NCI-H2107 treated with DMSO at 0.1 percent for 48 hours (cell line): ENCODE data around the gene DNAJC18.
"Not testable (repeated sequence)": the region's sequence is repeated elsewhere in the genome, so short reads cannot be mapped to it uniquely, and the experiment has no call there.

Experiments
- DNase-seq: peaks from one replicate; lab custom pipeline; 2025; ENCODE audit not compliant: unreplicated experiment; lab: John Stamatoyannopoulos, UW

Gene DNAJC18

GRCh38 chr5:139461176-139461575 lies 21.9 kb upstream of the DNAJC18 start:
- no peak for DNase-seq

DNA sequence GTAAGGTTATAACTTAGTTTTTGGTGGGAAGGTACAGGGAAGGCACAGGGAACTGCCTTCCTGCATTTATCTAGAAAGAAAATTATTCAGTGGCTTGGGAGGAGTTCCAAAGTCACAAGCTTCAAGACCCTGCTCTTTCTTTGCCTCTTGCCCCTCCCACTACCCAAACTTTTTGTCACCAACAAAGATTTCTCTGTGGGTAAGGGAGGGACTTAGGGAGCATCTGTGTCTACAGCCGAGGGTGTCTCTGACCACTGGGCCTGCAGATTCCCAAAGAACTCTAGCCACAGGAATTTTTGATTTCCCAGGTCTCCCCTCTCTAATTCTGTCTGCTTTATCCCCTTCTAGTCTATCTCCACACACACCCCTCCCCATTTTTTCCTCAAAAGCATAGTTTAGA lies 21.1 kb upstream of the DNAJC18 start:
- no peak for DNase-seq

- no peak for DNase-seq
Observed at GRCh38 chr5:139459451-139459934, 20.2 kb upstream of the DNAJC18 start.

DNA sequence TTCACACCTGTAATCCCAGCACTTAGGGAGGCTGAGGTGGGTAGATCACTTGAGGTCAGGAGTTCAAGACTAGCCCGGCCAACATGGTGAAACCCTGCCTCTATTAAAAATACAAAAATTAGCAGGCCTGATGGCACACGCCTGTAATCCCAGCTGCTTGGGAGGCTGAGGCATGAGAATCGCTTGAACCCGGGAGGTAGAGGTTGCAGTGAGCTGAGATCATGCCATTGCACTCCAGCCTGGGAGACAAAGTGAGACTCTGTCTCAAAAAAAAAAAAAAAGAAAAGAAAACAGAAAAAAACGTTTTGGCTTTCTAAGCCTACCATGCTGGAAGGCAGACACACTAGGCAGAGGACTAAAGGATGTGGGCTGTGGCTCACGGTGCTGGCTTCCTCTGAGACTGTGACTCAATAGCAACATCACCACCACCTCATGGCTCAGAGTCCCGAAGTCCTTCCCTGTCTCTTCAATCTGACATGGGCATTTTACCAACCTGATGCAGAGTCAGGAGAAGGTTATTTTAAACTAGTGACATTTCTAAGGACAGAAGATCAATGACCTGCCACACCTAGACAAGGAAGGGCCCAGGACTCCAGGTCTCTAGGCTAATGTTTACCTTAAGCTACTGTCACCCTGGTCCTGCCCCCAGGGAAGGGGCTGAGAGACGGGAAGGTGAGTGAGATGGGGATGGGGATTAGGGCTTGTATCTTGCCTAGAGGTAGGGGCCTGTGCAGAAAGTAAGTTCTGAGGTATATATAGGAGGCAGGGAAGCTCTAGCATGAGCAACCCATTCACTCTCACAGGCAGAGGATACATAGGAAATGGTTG lies 19.5 kb upstream of the DNAJC18 start:
- no peak for DNase-seq

DNA sequence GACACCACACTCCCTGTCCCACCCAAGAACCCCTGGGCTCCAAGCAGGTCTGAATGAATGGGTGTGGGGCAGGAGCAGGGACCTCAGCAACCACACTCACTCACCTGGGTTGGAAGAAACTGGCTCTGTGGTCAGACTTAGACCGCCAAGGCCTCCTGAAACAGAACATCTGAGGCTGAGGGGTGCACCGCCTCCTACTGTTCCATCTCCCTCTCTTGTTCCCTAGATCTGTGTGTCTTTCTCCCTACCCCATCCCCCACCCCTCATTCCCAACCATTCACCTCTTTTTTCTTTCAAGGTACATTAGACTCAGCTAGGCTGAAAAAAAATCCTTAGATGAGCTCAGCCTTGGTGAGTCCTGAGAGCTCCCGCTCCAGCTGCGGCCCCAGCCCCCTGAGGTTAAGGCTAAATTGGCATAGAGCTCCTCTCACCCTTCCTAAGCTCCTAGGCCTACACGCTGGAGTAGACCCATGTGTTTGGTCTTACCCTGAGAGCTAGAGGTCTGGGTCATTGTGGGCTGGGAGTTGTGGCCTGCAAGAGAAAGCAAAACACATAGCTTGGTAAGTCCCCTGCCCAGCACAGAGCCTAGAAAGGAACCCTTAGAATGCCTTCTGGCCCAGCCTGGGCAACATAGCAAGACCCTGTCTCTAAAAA lies 18.5 kb upstream of the DNAJC18 start:
- no peak for DNase-seq

- no peak for DNase-seq
Observed at GRCh38 chr5:139457241-139457640, 17.9 kb upstream of the DNAJC18 start.

GRCh38 chr5:139456776-139457175 lies 17.5 kb upstream of the DNAJC18 start:
- no peak for DNase-seq

DNA sequence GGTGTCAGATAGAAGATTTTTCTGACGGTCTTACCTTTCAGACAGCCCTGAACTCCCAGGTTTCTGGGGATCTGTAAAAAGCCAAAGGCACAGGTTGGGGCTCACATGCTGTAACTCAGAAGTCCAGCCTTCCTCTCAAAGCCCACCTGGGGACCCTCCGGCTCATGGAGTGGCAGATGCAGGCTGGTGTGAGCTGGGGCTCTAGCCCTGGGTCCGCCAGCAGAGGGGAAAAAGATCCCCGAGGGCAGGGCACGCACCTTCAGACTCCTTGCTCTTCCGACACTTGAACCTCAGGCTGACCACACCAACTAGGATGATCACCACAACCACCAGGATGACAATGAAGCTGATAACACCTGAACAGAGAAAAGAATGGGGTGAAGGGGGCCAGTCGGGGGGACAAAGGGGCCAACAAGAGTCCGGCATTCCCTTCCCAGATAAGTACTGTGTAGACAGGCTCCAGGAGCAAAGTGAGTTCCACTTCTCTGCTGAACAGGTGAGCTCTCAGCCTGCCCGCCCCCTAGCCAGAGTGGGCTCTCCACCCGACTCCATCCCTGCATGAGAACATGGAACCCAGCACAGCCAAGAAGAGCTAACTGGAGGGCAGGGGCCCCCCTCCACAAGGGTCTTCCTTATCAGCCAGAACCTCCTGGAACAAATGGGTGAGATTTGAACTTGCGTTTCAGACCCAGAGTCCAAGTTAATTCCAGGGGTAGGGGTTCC lies 15.4 kb upstream of the DNAJC18 start:
- no peak for DNase-seq

GRCh38 chr5:139453683-139454567 lies 14.6 kb upstream of the DNAJC18 start:
- no peak for DNase-seq

GRCh38 chr5:139451878-139452660 lies 12.7 kb upstream of the DNAJC18 start:
- DNase-seq: no peak

DNA sequence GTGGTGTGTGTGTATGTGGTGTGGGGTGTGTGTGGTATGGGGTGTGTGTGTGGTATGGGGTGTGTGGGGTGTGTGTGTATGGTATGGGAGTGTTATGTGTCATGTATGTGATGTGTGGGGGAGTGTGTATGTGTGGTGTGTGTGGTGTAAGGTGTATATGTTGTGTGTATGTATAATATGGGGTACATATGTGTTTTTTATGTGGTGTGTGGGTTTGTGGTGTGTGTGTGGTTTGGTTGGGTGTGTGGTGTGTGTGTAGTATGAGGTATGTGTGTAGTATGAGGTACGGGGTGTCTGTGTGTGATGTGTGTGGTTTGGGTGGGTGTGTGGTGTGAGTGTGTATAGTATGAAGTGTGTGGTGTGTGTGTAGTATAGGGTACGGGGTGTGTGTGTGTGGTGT lies 11.9 kb upstream of the DNAJC18 start:
- no peak for DNase-seq

GRCh38 chr5:139446956-139447779 lies 7.8 kb upstream of the DNAJC18 start:
- DNase-seq: no peak

- DNase-seq: no peak
Observed at GRCh38 chr5:139445325-139446170, 6.2 kb upstream of the DNAJC18 start.

DNA sequence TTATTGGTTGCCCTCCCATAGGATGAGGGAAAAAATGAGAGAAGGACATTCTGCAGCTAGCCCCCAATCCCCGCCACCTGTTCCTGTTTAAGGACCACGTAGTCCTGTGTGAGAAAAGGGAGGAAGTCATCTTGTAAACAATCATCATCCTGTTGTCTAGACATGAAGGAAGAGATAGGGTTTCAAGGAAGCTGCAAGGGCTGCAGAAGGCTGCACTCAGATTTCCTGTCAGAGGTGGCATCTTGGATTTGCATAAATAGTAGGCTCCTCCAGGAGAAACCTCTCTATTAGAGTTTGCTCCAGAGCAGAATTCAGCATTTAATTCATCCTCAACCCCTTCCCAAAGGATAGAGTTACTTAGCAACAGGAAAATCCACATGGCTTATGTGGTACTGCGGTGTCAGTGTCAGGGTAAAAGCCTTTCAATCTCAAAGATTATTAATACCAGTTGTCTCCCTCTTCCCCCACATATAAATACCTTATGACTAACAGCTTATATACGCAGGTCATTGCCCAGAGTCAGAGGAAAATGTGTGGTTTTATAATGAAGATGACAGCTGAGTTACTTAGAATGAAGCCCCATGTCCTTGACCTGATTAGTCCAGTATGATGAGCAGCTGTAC lies 4.6 kb upstream of the DNAJC18 start:
- no peak for DNase-seq

DNA sequence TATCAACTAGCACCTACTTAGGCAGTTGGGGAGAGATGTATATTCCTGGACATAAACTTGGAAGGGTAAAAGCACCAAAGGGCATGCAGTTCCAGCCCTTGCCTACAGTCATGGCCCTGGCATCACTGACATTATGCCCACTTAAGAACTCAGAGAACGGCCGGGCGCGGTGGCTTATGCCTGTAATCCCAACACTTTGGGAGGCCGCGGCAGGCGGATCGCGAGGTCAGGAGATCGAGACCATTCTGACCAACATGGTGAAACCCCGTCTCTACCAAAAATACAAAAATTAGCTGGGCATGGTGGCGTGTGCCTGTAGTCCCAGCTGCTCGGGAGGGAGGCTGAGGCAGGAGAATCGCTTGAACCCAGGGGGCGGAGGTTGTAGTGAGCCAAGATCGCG lies 1.1 kb upstream of the DNAJC18 start:
- DNase-seq: not testable (repeated sequence)

GRCh38 chr5:139438707-139439012 lies 665 bp downstream of the DNAJC18 start:
- no peak for DNase-seq

- no peak for DNase-seq
Observed at GRCh38 chr5:139435676-139436075, 3.6 kb downstream of the DNAJC18 start.

DNA sequence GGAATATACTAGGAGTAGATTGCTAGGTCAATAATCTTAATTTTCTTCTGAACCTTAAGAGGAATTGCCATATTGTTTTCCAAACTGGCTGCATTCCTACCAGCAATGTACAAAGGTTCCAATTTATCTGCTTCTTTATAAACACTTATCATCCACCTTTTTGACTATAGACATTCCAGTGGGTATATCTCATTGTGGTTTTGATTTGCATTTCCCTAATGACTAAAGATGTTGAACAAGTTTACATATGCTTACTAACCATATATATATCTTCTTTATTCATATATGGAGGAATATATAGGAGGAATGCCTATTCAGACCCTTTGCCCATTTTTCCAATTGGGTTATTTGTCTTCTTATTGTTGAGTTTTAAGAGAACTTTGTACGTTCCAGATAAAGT lies 7.6 kb downstream of the DNAJC18 start:
- DNase-seq: no peak
